HG02970 (cell line): ENCODE results near the gene ELN.

Experiments
- ATAC-seq: cut with Tn5 transposase; IDR thresholded peaks from one replicate; pipeline ENCODE4 v1.9.1; 2021; ENCODE audit warnings: mild to moderate bottlenecking, moderate library complexity, moderate number of reproducible peaks; ENCODE audit not compliant: unreplicated experiment, low FRiP score

The ELN gene

DNA sequence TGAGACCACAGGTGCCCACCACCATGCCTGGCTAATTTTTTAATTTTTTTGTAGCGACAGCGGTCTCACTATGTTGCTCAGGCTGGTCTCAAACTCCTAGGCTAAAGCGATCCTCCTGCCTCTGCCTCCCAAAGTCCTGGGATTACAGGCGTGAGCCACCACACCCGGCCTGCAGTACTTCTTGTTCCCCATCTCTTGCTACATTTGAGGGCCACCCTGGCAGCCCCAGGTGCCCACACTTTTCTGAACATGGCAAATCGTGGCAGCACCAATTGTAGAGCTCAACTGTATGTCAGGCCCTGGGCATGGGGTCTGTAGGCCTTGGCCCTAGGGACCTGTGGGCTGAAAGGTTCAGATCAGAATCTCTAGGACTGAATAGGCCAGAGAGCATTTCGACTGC lies 30.5 kb downstream of the ELN start:
- no peak for ATAC-seq

GRCh38 chr7:74059037-74059436 lies 31.1 kb downstream of the ELN start:
- no peak for ATAC-seq

- no peak for ATAC-seq
Measured at GRCh38 chr7:74059681-74060588, 32.0 kb downstream of the ELN start.

DNA sequence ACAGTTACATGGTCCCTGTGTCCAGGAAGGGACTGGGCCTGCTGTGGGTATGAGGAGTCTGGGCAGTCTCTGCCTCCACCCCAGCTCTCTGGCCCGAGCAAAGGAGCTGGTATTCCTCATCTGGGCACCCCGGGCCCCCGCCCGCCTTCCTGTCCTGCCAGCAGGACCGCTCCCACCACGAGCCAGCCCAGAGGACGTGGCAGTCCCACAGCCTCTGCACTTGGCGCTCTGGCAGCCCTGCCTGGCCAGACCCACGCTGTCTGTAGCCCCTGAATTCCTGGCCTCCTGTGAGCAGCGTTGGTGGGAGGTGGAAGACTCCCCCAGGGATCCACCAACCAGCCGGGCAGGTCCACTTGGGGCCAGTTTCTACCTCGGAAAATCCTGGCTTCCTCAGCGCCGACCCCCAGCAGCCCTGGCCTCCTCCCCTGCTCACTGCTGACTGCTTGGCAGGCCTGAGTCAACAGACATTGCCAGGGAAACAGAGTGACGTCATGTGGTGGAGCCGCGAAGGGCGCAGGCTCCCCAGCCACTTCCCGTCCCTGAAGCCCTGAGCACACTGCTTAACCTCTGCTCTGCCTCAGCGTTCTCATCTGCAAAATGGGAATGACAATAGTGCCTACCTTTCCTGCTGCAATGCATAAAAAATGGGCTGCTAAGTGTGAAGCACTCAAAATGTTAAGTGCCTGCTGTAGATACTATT lies 34.0 kb downstream of the ELN start:
- ATAC-seq, result no peak

- ATAC-seq, result no peak
Measured at GRCh38 chr7:74063223-74063641, 35.3 kb downstream of the ELN start.

DNA sequence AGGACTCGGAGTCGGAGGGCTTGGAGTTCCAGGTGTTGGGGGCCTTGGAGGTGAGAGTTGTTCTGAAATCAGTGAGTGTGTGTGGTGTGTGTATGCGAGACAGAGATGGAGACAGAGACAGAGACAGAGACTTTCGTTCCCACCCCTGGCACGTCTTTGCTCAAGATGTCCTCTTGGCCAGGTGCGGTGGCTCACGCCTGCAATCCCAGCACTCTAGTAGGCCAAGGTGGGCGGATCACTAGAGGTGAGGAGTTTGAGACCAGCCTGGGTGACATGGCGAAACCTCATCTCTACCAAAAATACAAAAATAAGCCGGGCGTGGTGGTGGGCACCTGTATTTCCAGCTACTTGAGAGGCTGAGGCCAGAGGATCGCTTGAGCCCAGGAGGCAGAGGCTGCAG lies 35.7 kb downstream of the ELN start:
- ATAC-seq, result no peak

- ATAC-seq, result no peak
Measured at GRCh38 chr7:74064696-74065095, 36.7 kb downstream of the ELN start.

- ATAC-seq, result no peak
Measured at GRCh38 chr7:74066626-74067025, 38.7 kb downstream of the ELN start.

DNA sequence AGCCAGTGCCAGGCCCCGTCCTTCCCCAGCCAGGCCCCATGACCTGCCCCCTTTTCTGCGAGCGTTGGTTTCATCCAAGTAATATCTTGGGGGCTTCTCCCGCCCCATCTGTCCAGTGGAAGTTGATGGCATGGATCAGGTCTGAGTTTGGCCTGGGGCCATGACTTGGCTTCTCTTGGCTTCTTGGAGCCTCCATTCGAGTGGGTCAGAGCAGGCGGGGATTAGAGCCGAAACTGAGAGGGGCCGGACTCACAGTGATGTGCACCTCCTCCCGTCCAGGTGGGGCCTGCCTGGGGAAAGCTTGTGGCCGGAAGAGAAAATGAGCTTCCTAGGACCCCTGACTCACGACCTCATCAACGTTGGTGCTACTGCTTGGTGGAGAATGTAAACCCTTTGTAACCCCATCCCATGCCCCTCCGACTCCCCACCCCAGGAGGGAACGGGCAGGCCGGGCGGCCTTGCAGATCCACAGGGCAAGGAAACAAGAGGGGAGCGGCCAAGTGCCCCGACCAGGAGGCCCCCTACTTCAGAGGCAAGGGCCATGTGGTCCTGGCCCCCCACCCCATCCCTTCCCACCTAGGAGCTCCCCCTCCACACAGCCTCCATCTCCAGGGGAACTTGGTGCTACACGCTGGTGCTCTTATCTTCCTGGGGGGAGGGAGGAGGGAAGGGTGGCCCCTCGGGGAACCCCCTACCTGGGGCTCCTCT lies 40.6 kb downstream of the ELN start:
- no peak for ATAC-seq

DNA sequence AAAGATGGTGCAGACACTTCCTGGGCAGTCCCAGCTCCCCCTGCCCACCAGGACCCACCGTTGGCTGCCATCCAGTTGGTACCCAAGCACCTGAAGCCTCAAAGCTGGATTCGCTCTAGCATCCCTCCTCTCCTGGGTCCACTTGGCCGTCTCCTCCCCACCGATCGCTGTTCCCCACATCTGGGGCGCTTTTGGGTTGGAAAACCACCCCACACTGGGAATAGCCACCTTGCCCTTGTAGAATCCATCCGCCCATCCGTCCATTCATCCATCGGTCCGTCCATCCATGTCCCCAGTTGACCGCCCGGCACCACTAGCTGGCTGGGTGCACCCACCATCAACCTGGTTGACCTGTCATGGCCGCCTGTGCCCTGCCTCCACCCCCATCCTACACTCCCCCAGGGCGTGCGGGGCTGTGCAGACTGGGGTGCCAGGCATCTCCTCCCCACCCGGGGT lies 41.1 kb downstream of the ELN start:
- no peak for ATAC-seq

GRCh38 chr7:74069790-74070618 lies 42.0 kb downstream of the ELN start:
- no peak for ATAC-seq

DNA sequence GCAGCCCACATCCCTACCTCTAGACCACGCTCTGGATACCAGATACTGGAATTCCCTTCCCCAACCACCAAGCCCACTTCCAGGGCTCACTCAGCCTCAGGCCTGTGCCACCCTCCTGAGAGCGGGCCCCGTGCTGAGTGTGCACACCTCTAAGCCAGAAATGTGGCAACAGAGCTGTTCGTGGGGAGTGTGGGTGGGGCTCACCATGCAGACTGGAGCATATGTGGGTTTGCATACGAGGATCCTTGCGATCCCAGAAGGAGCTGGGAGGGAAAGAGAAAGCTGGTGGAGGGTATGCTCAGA lies 42.6 kb downstream of the ELN start:
- ATAC-seq, result no peak

DNA sequence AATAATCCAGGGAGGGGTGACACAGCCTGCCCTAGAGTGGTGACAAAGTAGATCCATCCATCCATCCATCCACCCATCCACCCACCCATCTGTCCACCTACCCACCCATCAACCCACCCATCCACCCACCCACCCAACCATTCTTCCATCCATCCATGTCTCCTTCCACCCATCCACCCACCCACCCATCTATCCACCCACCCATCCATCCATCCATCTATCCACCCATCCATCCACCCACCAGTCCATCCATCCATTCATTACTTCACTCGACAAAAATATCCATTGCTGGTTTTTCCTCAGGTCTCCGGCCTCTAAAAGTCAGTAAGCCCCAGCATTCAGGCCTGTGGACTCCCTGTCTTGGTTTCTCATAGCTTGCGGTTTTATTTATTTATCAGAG lies 43.1 kb downstream of the ELN start:
- no peak for ATAC-seq

GRCh38 chr7:74074770-74075169 lies 46.8 kb downstream of the ELN start:
- no peak for ATAC-seq

DNA sequence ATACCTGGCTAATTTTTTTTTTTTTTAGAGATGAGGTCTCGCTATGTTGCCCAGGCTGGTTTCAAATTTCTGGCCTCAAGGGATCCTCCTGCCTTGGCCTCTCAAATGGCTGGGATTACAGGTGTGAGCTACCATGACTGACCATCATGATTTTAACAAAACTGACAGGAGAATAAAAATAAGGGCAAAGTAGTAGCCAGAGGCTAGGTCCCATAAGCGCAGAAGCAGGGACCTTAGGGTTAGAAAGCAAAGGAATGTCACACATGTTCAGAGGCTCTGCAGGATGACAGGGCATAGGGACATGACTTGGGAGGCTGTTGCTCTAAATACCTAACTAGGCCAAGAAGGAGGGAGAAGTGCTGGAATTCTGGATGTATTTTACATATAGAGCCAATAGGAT lies 50.5 kb downstream of the ELN start:
- ATAC-seq, result no peak

- no peak for ATAC-seq
Measured at GRCh38 chr7:74082770-74083116, 54.8 kb downstream of the ELN start.

- ATAC-seq, result peak; percentile 81
Measured at GRCh38 chr7:74083117-74083876, 55.3 kb downstream of the ELN start, which contains the start of gene LIMK1. LIMK1 (plus strand) TSS chr7:74083804; CDS start chr7:74083991, 187 bp downstream.

GRCh38 chr7:74083928-74084721 lies 56.2 kb downstream of the ELN start:
- peak; percentile 21 for ATAC-seq
